ENCODE data around the gene MAP2K4. TPM values are rescaled to one million over a fixed set of nuclear protein-coding genes. Genes with fewer than 3 reads are reported as not detected.

MAP2K4 gene
- total and polyA plus RNA-seq, 7 donors: 12.9 to 40.0 (median 31.4) TPM

DNA sequence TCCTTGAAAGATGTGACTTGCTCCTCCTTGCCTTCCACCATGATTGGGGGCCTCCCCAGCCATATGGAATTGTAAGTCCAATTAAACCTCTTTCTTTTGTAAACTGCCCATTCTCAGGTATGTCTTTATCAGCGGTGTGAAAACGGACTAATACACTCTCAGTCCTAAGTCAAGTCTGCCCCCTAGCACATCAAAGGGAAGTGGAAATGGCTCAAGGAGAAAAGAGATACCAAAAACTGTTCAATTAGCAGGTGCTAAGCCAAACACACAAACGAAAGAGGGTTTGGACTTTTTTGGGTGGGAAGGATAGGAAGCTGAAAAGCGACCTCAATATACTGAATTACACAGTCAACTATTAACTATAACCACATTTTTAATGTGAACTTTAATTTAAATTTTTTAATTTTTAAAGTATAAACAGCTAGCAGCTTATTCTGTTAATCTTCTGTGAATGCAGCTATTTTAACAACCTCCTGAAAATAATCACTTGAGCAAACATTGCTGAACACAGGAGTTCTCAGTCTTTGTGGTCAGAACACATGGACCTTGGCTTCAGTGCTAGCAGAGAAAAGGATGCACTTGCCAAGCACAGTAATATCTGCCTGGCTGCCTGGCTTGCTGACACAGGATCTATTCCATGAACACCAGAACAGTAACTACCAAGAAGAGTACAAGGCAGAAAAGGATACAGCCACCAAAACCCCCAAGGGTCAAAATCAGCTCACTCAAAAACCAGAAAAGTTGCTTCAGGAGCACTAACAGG lies 34.3 kb upstream of the MAP2K4 start:
- Histone ChIP-seq H3K36me3 (ENCODE audit: insufficient read depth in 1 of 2, low read depth in 1 of 2) (peaks cover 11 to 79% of the 10 kb centered on the region in 2 donors), H3K27ac (no peak overlapping the region), H3K4me1 (no peaks in the 10 kb centered on the region), H3K4me3 (no peak overlapping the region), H3K27me3 (ENCODE audit: insufficient read depth in 3 of 3, low read length in 2 of 3) (no peaks in the 10 kb centered on the region), H3K9me3 (no peaks in the 10 kb centered on the region)
- intact Hi-C loops (cut with DNase I): loop anchor here (2.0 to 5.0 kb wide), 2 partner anchors 1109 to 1110 kb away; no protein-coding TSS in a partner anchor
- ATAC-seq (peak in 3 of 4 donors; percentile 44 to 61 (median 56)), DNase-seq (peak in 1 of 2 donors; percentile 21)
- 82 to 93% (median 89%) methylated on average over 4 of the region's 4 CpGs for WGBS, 3 donors
- TF ChIP-seq, protein P1, sequence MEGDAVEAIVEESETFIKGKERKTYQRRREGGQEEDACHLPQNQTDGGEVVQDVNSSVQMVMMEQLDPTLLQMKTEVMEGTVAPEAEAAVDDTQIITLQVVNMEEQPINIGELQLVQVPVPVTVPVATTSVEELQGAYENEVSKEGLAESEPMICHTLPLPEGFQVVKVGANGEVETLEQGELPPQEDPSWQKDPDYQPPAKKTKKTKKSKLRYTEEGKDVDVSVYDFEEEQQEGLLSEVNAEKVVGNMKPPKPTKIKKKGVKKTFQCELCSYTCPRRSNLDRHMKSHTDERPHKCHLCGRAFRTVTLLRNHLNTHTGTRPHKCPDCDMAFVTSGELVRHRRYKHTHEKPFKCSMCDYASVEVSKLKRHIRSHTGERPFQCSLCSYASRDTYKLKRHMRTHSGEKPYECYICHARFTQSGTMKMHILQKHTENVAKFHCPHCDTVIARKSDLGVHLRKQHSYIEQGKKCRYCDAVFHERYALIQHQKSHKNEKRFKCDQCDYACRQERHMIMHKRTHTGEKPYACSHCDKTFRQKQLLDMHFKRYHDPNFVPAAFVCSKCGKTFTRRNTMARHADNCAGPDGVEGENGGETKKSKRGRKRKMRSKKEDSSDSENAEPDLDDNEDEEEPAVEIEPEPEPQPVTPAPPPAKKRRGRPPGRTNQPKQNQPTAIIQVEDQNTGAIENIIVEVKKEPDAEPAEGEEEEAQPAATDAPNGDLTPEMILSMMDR (IDR thresholded peaks at IDR 0.05): no peak

DNA sequence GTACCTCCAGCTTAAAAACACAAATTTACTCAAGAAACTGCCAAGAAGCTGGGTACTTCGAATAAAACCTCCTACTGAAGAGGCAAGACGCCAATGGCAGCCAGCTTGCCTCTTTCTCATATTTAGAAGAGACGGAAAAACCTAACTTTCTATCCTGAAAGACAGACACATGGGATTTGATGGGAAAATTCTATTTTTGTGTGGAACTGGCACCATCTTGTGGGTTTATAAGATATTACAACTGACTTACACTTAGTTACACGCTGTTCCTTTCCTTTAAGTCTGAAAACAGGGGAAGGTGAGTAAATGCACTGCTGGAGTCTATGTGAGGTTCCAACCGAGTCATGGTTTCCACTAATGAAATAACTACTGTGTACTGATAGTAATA lies 33.7 kb upstream of the MAP2K4 start:
- H3K27ac ChIP-seq: no peak overlapping the region
- no peak overlapping the region for H3K4me3 ChIP-seq
- no peaks in the 10 kb centered on the region for H3K9me3 ChIP-seq
- peaks cover 14 to 79% of the 10 kb centered on the region in 2 donors for H3K36me3 ChIP-seq (ENCODE audit: insufficient read depth in 1 of 2, low read depth in 1 of 2)
- TF ChIP-seq, protein P1 (IDR thresholded peaks at IDR 0.05): peak; percentile 59
- no peaks in the 10 kb centered on the region for H3K27me3 ChIP-seq (ENCODE audit: insufficient read depth in 3 of 3, low read length in 2 of 3)
- intact Hi-C loops (cut with DNase I): loop anchor here (2.0 to 5.0 kb wide), 2 partner anchors 1110 kb away; no protein-coding TSS in a partner anchor
- ATAC-seq (peak in 1 of 4 donors; percentile 68), DNase-seq (no peak)
- H3K4me1 ChIP-seq: no peaks in the 10 kb centered on the region
- 31 to 47% (median 39%) methylated on average over 5 of the region's 5 CpGs for WGBS, 3 donors

DNA sequence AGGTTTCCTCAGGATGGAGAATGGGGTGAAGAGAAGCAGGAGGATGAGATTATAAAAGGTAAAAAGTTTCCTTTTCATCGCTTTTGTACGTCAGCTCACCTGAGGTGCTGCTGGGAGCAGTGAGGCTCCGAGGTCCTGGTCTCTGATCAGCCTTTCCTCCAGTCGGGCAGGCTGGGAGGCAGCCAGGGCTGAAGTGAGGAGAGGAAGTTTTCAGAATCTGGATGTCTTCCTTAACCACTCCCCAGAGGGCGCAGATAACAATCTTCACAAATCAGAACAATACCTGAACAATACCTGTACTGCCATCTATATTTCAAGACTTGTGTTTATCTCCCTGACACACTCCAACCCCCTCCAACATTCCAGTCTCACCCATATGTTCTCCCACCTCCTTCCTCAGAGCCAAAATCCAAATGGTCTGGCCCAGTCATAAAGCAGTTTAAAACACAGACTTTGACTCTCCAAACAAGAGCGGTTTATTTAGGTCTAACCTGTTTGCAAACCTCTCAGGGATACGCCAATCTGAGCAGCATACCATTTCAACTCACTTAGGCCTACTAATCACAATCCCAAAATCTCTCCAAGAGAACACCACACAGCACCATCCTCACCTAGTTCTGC lies 30.2 kb upstream of the MAP2K4 start:
- ATAC-seq: no peak
- WGBS, 3 donors: 81 to 87% (median 87%) methylated on average over 7 of the region's 7 CpGs

DNA sequence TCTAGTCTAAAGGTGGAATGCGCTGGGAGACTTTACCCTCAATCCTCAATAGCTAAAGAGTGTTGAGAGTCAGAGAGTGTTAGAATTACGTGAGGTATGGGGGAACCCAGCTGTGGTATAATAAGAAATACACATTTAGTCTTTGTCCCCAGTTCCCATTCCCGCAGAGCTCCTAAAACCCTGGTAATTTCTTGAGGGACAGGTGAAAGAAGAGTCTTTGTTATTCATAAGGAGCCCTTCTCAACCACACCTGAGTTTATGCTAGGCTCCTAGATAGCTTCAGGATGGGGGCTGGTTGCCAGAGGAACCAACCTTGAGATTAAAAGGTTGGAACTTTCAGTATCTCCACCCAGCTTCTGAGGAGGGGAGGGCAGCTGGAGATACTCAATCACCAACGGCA lies 29.2 kb upstream of the MAP2K4 start:
- H3K27ac ChIP-seq: no peak overlapping the region
- TF ChIP-seq, protein P1 (IDR thresholded peaks at IDR 0.05): no peak
- intact Hi-C loops (cut with DNase I): loop anchor here in 1 of 2 donors (10.0 kb wide), 1 partner anchor 1297 kb away; the partner anchor contains the start of genes ADPRM and SCO1
- DNase-seq (no peak), ATAC-seq (no peak)
- peaks cover 4 to 54% of the 10 kb centered on the region in 2 donors for H3K36me3 ChIP-seq (ENCODE audit: insufficient read depth in 1 of 2, low read depth in 1 of 2)
- 63 to 72% (median 69%) methylated on average over 4 of the region's 4 CpGs for WGBS, 3 donors
- no peak overlapping the region for H3K4me3 ChIP-seq
- H3K4me1 ChIP-seq: peaks cover 9% of the 10 kb centered on the region
- H3K9me3 ChIP-seq: no peaks in the 10 kb centered on the region
- no peaks in the 10 kb centered on the region for H3K27me3 ChIP-seq (ENCODE audit: insufficient read depth in 3 of 3, low read length in 2 of 3)

More for the DNA sequence above, 30.2 kb upstream of the MAP2K4 start:
- DNase-seq: no peak
- no peaks in the 10 kb centered on the region for H3K27me3 ChIP-seq (ENCODE audit: insufficient read depth in 3 of 3, low read length in 2 of 3)
- H3K9me3 ChIP-seq: no peaks in the 10 kb centered on the region
- H3K4me1 ChIP-seq: no peaks in the 10 kb centered on the region
- peaks cover 4 to 60% of the 10 kb centered on the region in 2 donors for H3K36me3 ChIP-seq (ENCODE audit: insufficient read depth in 1 of 2, low read depth in 1 of 2)
- TF ChIP-seq, protein P1 (IDR thresholded peaks at IDR 0.05): no peak
- intact Hi-C loops (cut with DNase I): loop anchor here in 1 of 2 donors (10.0 kb wide), 1 partner anchor 1296 kb away; the partner anchor contains the start of genes ADPRM and SCO1
- no peak overlapping the region for H3K4me3 ChIP-seq
- H3K27ac ChIP-seq: no peak overlapping the region
